GM12874 (cell line): Measurements from ENCODE around the gene GMDS.

Experiments
- CTCF ChIP-seq: IDR thresholded peaks from 2 replicates; pipeline ENCODE4 v1.5.1; 2011; ENCODE audit warnings: low read depth, mild to moderate bottlenecking, control low read depth, low read length, moderate library complexity; ENCODE audit not compliant: insufficient read depth

GMDS gene

GRCh38 chr6:2178125-2178524, 67.3 kb downstream of the GMDS start:
- TF ChIP-seq CTCF = no peak

GRCh38 chr6:2175825-2176224, 69.6 kb downstream of the GMDS start:
- TF ChIP-seq CTCF = no peak

GRCh38 chr6:2173203-2173961, 72.0 kb downstream of the GMDS start:
- no peak for TF ChIP-seq CTCF

GRCh38 chr6:2171728-2172127, 73.7 kb downstream of the GMDS start:
- TF ChIP-seq CTCF = no peak

- no peak for TF ChIP-seq CTCF
Measured at GRCh38 chr6:2168480-2168879, 76.9 kb downstream of the GMDS start.

- no peak for TF ChIP-seq CTCF
Measured at GRCh38 chr6:2166717-2167116, 78.7 kb downstream of the GMDS start.

GRCh38 chr6:2165286-2165685, 80.1 kb downstream of the GMDS start:
- TF ChIP-seq CTCF = no peak

GRCh38 chr6:2164481-2164880, 80.9 kb downstream of the GMDS start:
- no peak for TF ChIP-seq CTCF
